ENCODE measurements around the gene C4BPB.

Gene C4BPB

GRCh38 chr1:207077012-207077411, 11.6 kb upstream of the C4BPB start:
- TF ChIP-seq TAF1 (IDR thresholded peaks at IDR 0.05; ENCODE audit: borderline replicate concordance, insufficient read depth, low read length), result no peak
- TF ChIP-seq REST (IDR thresholded peaks at IDR 0.05; ENCODE audit: insufficient read depth in 1 of 2, low read depth in 2 of 2, low read length in 2 of 2), result no peak
- no peak for TF ChIP-seq FOXP2 (optimal IDR thresholded peaks at IDR 0.05; ENCODE audit: borderline replicate concordance, extremely low read depth, extremely low read length, insufficient read depth)
- TF ChIP-seq SIN3A (IDR thresholded peaks at IDR 0.05; ENCODE audit: borderline replicate concordance, insufficient read depth, low read length), result no peak
- no peak for TF ChIP-seq POLR2AphosphoS5 (IDR thresholded peaks at IDR 0.05; ENCODE audit: low read depth, low read length)

GRCh38 chr1:207077470-207078377, 10.9 kb upstream of the C4BPB start:
- no peak for TF ChIP-seq SIN3A (IDR thresholded peaks at IDR 0.05; ENCODE audit: borderline replicate concordance, insufficient read depth, low read length)
- TF ChIP-seq TAF1 (IDR thresholded peaks at IDR 0.05; ENCODE audit: borderline replicate concordance, insufficient read depth, low read length), result no peak
- TF ChIP-seq REST (IDR thresholded peaks at IDR 0.05; ENCODE audit: insufficient read depth in 1 of 2, low read depth in 2 of 2, low read length in 2 of 2), result no peak
- TF ChIP-seq FOXP2 (optimal IDR thresholded peaks at IDR 0.05; ENCODE audit: borderline replicate concordance, extremely low read depth, extremely low read length, insufficient read depth), result no peak
- TF ChIP-seq POLR2AphosphoS5 (IDR thresholded peaks at IDR 0.05; ENCODE audit: low read depth, low read length), result no peak

GRCh38 chr1:207078578-207079132, 10.0 kb upstream of the C4BPB start:
- no peak for TF ChIP-seq FOXP2 (optimal IDR thresholded peaks at IDR 0.05; ENCODE audit: borderline replicate concordance, extremely low read depth, extremely low read length, insufficient read depth)
- TF ChIP-seq POLR2AphosphoS5 (IDR thresholded peaks at IDR 0.05; ENCODE audit: low read depth, low read length), result no peak
- TF ChIP-seq TAF1 (IDR thresholded peaks at IDR 0.05; ENCODE audit: borderline replicate concordance, insufficient read depth, low read length), result no peak

GRCh38 chr1:207079706-207080241, 8.9 kb upstream of the C4BPB start:
- no peak for TF ChIP-seq POLR2AphosphoS5 (IDR thresholded peaks at IDR 0.05; ENCODE audit: low read depth, low read length)
- no peak for TF ChIP-seq TAF1 (IDR thresholded peaks at IDR 0.05; ENCODE audit: borderline replicate concordance, insufficient read depth, low read length)
- no peak for TF ChIP-seq FOXP2 (optimal IDR thresholded peaks at IDR 0.05; ENCODE audit: borderline replicate concordance, extremely low read depth, extremely low read length, insufficient read depth)
- no peak for TF ChIP-seq REST (IDR thresholded peaks at IDR 0.05; ENCODE audit: insufficient read depth in 1 of 2, low read depth in 2 of 2, low read length in 2 of 2)

GRCh38 chr1:207081088-207081487, 7.6 kb upstream of the C4BPB start:
- no peak for TF ChIP-seq REST (IDR thresholded peaks at IDR 0.05; ENCODE audit: insufficient read depth in 1 of 2, low read depth in 2 of 2, low read length in 2 of 2)
- TF ChIP-seq POLR2AphosphoS5 (IDR thresholded peaks at IDR 0.05; ENCODE audit: low read depth, low read length), result no peak
- TF ChIP-seq SIN3A (IDR thresholded peaks at IDR 0.05; ENCODE audit: borderline replicate concordance, insufficient read depth, low read length), result no peak
- no peak for TF ChIP-seq TAF1 (IDR thresholded peaks at IDR 0.05; ENCODE audit: borderline replicate concordance, insufficient read depth, low read length)
- no peak for TF ChIP-seq FOXP2 (optimal IDR thresholded peaks at IDR 0.05; ENCODE audit: borderline replicate concordance, extremely low read depth, extremely low read length, insufficient read depth)
